BJ (cell line): Measurements from ENCODE around the gene EXOC6B. TPM values are rescaled to one million over a fixed set of nuclear protein-coding genes. Genes with fewer than 3 reads are reported as not detected.

ENCODE experiments used
- CTCF ChIA-PET: fragments of 350-600 bp; formaldehyde crosslinking; extraction: SDS; loops from one replicate; lab custom pipeline; 2021; ENCODE audit warnings: antibody characterized with exemption, inconsistent platforms; lab: Yijun Ruan, JAX
- POLR2A ChIA-PET: fragments of 300-600 bp; sonication (Branson Sonifier 250); formaldehyde crosslinking; extraction: SDS; loops from one replicate; lab custom pipeline; 2021; ENCODE audit warnings: antibody characterized with exemption; lab: Charles Lee
- DNase-seq: peaks from one replicate; pipeline ENCODE4 v3.0.0-alpha.2; 2011; ENCODE audit warnings: low read depth
- H3K27me3 ChIP-seq: 2 replicates; pipeline ENCODE4 v1.6.0; 2011; ENCODE audit warnings: low read length; ENCODE audit not compliant: control insufficient read depth, insufficient read depth
- H3K36me3 ChIP-seq: 2 replicates; pipeline ENCODE4 v1.5.1; 2011; ENCODE audit warnings: low read length; ENCODE audit not compliant: control insufficient read depth, insufficient read depth
- H3K4me3 ChIP-seq: 2 replicates; pipeline ENCODE4 v1.5.1; 2011; ENCODE audit warnings: low read depth, mild to moderate bottlenecking, control low read depth, low read length
- CTCF ChIP-seq: IDR thresholded peaks from 2 replicates; pipeline ENCODE4 v1.5.1; 2011; ENCODE audit warnings: low read depth, mild to moderate bottlenecking, control low read depth, inconsistent platforms, low read length, moderate library complexity; ENCODE audit not compliant: insufficient read depth
- polyA plus RNA-seq: library from polyadenylated mRNA; depleted of rRNA; stranded (reverse); fragments of >200 nt; gene quantifications from 2 replicates; pipeline ENCODE4 v1.2.3, GENCODE V29; 2011

Gene EXOC6B
- polyA plus RNA-seq, 1 experiment = 15.5 TPM

GRCh38 chr2:72815655-72816278 lies 10.1 kb downstream of the EXOC6B start:
- peaks cover 2% of the 10 kb centered on the region for H3K36me3 ChIP-seq
- TF ChIP-seq CTCF = no peak
- no peak for DNase-seq
- POLR2A ChIA-PET = interaction anchor here (0.6 kb wide), 2 partner anchors 48 to 418 kb away, joined by 4 to 6 read pairs; partner anchors contain the start of gene CCT7
- no peaks in the 10 kb centered on the region for H3K27me3 ChIP-seq
- CTCF ChIA-PET = interaction anchor here (0.6 to 1.5 kb wide), 5 partner anchors 9 to 44 kb away, joined by 3 to 4 read pairs (median 3); no protein-coding TSS in a partner anchor
- no peak overlapping the region for H3K4me3 ChIP-seq

DNA sequence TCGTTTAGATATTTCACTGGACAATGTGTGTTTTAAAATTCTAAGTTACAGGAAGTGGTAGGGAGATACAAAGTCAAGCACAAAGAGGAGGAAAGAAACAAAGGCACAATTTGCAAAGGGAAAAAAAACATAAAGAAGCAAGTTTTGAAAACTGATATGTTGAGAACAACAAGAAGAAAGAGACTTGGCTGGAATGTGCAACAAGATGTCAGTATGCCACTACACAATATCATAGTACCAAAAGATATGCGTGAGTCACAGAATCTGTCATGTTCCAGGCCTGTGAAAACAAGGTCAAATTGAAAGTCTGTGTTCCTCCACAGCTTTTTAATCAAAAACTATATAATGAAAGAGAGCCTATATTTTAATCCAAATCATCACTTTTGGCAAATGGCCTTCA lies 12.0 kb downstream of the EXOC6B start:
- H3K27me3 ChIP-seq = no peaks in the 10 kb centered on the region
- POLR2A ChIA-PET = no interaction called here
- H3K36me3 ChIP-seq = peaks cover 3% of the 10 kb centered on the region
- CTCF ChIA-PET = interaction anchor here (1.0 to 1.5 kb wide), 2 partner anchors 42 to 47 kb away, joined by 3 to 4 read pairs; no protein-coding TSS in a partner anchor
- no peak for DNase-seq
- no peak for TF ChIP-seq CTCF
- no peak overlapping the region for H3K4me3 ChIP-seq

DNA sequence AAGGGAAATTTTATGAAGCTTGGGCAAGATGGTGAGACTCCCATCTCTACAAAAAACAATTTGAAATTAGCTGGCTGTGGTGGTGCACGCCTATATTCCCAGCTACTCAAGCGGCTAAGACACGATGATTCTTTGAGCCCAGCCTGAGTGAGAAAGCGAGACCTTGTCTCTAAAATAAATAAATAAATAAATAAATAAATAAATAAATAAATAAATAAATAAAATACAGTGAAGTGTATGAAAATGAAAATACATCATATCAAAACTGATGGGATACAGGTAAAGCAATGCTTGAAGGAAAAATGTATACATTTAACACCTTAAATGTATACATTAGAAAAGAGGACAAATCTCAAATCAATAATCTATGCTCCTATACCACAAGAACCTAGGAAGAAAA lies 15.7 kb downstream of the EXOC6B start:
- no peak for TF ChIP-seq CTCF
- DNase-seq = no peak
- Histone ChIP-seq H3K27me3 (no peaks in the 10 kb centered on the region), H3K4me3 (no peak overlapping the region), H3K36me3 (peaks cover 3% of the 10 kb centered on the region)
- CTCF ChIA-PET = interaction anchor here (1.5 kb wide), 1 partner anchor 17 kb away, joined by 3 read pairs; no protein-coding TSS in a partner anchor
- POLR2A ChIA-PET = no interaction called here

DNA sequence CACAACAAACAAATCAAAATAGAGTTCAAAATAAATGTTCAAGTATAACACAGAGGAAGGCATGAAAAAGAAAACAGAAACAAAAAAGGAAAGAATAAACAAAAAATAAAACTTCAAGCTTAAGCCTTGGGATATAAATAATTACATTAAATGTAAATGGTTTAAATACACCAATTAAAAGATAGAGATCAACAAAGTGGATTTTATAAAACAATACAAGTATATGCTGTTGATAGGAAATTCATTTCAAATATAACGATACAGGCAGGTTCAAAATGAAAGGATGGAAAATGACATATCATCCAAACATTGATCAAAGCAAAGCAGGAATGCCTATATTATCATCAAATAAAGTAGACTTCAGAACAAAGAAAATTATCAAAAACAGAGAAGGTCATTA lies 16.7 kb downstream of the EXOC6B start:
- TF ChIP-seq CTCF = no peak
- ChIA-PET CTCF (interaction anchor here (1.0 to 1.5 kb wide), 2 partner anchors 16 to 24 kb away, joined by 3 read pairs; no protein-coding TSS in a partner anchor), POLR2A (no interaction called here)
- peaks cover 3% of the 10 kb centered on the region for H3K36me3 ChIP-seq
- H3K4me3 ChIP-seq = no peak overlapping the region
- DNase-seq = no peak
- no peaks in the 10 kb centered on the region for H3K27me3 ChIP-seq

GRCh38 chr2:72806280-72806945 lies 19.4 kb downstream of the EXOC6B start:
- H3K4me3 ChIP-seq = no peak overlapping the region
- POLR2A ChIA-PET = no interaction called here
- TF ChIP-seq CTCF = no peak
- CTCF ChIA-PET = interaction anchor here (0.7 kb wide), 1 partner anchor 13 kb away, joined by 3 read pairs; no protein-coding TSS in a partner anchor
- H3K27me3 ChIP-seq = no peaks in the 10 kb centered on the region
- H3K36me3 ChIP-seq = peaks cover 3% of the 10 kb centered on the region
- DNase-seq = no peak
